GM19438 (cell line): ENCODE data around the gene ZNF613.
"Not testable (repeated sequence)": the region's sequence is repeated elsewhere in the genome, so short reads cannot be mapped to it uniquely, and the experiment has no call there.

ENCODE experiments used
- ATAC-seq: cut with Tn5 transposase; IDR thresholded peaks from one replicate; pipeline ENCODE4 v1.9.1; 2021; ENCODE audit warnings: low read depth; ENCODE audit not compliant: unreplicated experiment

The ZNF613 gene

GRCh38 chr19:51926784-51927741 lies at the start of gene ZNF613:
Gene ZNF613 (plus strand): TSS chr19:51927472. CDS start chr19:51936221, 8,749 bp downstream.
- peak; percentile 82 for ATAC-seq

DNA sequence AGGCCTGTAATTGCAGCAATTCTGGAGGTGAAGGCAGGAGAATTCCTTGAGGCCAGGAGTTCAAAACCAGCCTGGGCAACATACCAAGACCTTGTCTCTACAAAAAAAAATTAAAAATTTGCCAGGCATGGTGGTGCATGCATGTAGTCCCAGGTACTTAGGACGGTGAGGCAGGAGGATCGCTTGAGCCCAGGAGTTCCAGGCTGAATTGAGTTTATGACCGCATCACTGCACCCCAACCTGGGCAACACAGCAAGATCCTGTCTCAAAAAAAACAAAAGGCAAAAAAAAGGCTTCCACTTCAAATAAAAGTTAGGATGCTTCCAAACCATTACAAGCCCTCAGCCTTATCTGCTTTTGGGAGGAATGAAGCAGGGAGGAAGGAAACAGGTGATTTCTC lies 44.8 kb upstream of the ZNF613 start:
- ATAC-seq = no peak

- no peak for ATAC-seq
These were observed 42.6 kb upstream of the ZNF613 start for GRCh38 chr19:51884713-51885112.

DNA sequence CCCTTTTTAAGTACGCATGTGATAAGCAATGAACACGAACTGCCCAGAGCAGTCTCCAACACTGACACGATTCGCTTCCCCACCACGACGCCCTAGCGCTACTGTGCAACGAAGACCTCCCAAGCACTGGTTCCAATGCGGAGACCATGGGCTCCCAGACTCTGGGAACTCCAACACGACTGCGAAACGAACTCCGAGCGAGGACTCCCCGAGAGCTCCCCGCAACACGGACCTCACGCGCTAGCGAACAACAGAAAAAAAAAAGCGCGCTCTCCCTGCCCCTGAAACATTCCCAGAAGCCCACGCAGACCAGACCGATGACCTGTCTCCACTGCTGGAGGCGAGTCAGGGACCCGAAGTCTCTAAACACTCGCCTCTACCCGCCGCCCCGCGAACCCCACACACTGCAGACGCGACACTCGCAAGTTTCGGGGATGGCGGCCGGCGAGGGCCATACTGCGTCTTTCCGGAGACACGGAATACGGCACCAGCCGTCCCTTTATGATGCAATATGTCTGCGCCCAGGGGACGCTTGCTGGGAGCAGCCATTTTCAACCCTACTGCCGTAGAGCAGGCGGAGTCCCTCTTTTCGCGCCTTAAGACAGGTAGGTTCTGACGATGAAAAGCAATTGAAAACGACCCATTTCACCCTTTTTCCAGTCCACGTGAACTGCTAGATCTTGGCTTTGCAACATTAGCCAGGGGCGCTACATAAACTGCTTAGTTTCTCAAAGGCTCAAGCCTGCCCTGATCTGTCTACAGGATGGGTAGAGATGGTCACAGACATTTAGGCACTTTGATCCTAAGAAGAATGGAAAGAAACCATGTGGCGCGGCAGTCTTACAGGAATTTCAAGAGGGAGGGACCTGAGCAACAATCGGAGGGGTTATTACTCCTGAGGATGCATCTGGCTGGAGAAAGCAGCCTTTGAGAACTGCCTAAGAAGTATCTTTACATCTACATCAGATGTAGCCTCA lies 39.5 kb upstream of the ZNF613 start, which contains the start of gene ZNF577:
ZNF577 (minus strand) TSS at position 430 of the 977 bp plus-strand sequence. CDS start 7,569 bp downstream, outside the sequence.
- ATAC-seq = no peak

GRCh38 chr19:51889934-51890333 lies 37.3 kb upstream of the ZNF613 start:
- ATAC-seq = no peak

DNA sequence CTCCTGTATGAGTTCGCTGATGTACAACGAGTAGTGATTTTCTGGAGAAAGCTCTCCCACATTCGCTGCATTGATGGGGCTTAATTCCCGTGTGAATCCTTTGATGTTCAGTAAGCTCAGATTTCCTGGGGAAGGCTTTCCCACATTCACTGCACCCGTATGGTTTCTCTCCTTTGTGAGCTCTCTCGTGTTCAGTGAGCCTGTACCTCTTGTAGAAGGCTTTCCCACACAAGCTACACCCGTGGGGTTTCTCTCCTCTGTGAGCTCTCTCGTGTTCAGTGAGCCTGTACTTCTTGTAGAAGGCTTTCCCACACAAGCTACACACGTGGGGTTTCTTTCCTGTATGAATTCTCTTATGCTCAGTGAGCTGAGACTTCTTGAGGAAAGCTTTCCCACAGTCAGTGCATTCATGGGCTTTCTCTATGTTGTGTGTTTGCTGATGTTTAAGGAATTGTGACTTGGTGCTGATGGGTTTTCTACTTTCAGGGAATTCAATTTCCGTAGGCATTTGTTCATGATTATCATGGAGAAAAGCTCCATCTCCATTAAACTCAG lies 36.0 kb upstream of the ZNF613 start:
- ATAC-seq = no peak

DNA sequence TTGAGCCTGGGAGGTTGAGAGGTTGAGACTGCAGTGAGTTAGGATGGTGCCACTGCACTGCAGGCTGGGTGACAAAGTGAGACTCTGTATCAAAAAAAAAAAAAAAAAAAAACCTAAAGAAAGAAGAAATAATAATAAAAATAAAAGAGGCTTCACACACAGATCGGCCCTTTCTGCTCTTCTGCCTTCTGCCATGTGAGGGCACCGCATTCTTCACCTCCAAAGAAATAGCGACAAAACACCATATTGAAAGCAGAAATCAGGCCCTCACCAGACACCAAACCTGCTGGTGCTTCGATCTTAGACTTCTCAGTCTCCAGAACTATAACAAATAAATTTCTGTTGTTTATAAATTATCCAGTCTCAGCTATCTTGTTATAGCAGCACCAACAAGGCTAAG lies 25.4 kb upstream of the ZNF613 start:
- no peak for ATAC-seq

DNA sequence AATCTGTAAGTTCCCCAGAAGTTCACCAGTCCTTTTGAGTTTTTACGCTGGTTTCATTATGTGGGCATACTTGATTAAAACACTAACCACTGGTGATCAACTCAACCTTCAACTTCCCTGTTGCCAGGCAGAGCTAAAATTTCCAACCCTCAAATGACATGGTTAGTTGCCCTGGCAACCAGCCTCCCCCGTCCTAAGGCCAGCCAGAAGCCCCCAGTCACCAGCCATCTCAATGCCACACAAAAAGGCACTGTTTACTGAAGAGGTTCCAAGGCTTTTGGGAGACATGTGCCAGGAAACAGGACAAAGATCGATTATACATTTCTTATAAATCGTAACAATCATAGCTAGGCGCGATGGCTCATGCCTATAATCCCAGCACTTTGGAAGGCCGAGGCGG lies 24.1 kb upstream of the ZNF613 start:
- ATAC-seq = no peak

DNA sequence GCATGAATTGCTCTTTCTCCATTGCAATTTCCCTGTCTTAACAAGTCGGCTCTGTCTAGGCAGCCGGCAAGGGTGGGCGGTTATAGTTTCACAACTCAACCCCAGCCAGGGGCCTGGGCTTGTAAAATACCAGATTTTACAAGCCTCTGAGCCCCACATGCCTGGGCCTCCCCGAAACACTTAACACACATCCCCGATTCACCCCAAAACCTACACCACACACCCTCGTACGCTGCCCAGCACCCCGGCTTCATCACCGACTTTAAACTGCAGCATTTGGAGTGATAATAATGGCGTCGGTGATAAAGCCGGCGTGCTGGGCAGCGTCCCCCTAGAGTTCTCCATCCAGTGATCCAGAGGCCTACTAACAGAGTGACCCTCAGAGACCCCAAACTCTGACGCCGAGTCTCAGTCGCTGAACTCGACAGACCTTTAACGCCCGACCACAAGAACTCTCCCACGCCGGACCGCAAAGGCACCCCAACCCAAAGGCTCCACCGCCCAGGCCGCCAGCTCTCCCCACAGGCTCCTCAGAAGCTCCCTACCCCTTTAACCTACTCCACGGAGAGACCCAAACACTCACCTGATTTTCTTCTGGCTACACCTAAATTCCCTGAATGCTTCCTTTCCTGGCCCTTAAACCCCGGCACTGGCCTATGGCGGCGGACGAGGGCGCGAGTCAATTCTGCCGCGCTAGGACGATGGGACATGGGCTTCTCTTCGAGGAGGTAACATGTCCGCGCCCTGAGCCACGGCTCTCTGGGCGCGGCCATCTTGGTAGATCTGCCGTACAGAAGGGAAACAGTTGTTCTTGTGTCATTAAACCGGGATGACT lies 22.7 kb upstream of the ZNF613 start, which contains the start of gene ZNF649:
ZNF649 (minus strand) TSS at position 687 of the 835 bp plus-strand sequence. CDS start 4,910 bp downstream, outside the sequence.
- ATAC-seq = peak; percentile 84

- ATAC-seq = no peak
These were observed 22.1 kb upstream of the ZNF613 start for GRCh38 chr19:51905206-51905605.

GRCh38 chr19:51905639-51906038 lies 21.6 kb upstream of the ZNF613 start:
- not testable (repeated sequence) for ATAC-seq

DNA sequence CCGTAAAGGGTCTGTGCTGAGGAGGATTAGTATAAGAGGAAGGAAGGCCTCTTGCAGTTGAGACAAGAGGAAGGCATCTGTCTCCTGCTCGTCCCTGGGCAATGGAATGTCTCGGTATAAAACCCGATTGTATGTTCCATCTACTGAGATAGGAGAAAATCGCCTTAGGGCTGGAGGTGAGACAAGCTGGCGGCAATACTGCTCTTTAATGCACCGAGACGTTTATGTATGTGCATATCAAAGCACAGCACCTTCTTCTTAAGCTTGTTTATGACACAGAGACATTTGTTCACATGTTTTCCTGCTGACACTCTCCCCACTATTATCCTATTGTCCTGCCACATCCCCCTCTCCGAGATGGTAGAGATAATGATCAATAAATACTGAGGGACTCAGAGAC lies 21.2 kb upstream of the ZNF613 start:
- ATAC-seq = not testable (repeated sequence)

GRCh38 chr19:51907981-51908380 lies 19.3 kb upstream of the ZNF613 start:
- ATAC-seq = not testable (repeated sequence)

DNA sequence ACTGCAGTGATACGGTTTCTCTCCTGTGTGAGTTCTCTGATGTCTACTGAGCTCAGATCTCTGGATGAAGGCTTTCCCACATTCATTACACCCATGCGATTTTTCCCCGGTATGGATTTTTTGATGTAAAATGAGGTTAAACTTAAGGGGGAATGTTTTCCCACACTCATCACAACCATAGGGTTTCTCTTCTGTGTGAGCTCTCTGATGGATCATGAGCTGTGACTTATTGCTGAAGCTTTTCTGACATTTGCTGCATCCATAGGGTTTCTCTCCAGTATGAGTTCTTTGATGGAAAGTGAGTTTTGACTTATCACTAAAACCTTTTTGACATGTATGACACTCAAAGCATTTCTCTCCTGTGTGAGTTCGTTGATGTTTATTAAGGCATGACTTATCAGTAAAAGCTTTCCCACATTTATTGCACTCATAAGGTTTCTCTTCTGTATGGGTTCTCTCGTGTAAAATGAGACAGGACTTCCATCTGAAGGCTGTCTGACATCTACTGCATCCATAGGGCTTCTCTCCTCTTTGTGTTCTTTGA lies 11.9 kb upstream of the ZNF613 start:
- ATAC-seq = no peak

- ATAC-seq = no peak
These were observed 11.1 kb upstream of the ZNF613 start for GRCh38 chr19:51916167-51916566.

GRCh38 chr19:51919606-51920005 lies 7.7 kb upstream of the ZNF613 start:
- no peak for ATAC-seq

DNA sequence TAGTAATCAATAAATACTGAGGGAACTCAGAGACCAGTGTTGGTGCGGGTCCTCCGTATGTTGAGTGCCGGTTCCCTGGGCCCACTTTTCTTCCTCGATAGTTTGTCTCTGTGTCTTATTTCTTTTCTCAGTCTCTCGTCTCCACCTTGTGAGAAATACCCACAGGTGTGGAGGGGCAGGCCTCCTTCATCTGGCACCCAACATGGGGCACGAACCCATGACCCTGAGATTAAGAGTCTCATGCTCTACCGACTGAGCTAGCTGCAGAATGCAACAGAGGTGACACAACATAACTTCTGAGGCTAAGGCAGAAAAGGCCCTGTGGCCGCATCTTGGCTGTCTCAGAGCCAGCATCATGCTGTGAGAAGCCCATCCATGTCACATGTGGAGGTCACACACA lies 5.3 kb upstream of the ZNF613 start:
- no peak for ATAC-seq

DNA sequence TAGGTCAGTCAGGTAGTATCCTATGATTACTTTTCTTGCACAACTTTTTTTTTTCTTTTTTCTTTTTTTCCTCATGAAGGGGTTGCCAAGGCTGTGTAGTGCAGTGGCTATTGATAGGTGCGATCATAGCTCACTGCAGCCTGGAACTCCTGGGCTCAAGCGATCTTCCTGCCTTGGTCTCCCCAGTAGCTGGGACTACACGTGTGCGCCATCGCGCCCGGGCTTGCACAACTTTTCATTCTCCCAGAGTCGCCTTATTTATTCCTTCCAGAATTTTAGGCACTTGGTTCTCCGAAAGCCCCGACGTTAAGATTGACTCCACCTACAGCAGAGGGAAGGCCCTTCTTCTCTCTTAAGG lies 867 bp upstream of the ZNF613 start:
- ATAC-seq = no peak

DNA sequence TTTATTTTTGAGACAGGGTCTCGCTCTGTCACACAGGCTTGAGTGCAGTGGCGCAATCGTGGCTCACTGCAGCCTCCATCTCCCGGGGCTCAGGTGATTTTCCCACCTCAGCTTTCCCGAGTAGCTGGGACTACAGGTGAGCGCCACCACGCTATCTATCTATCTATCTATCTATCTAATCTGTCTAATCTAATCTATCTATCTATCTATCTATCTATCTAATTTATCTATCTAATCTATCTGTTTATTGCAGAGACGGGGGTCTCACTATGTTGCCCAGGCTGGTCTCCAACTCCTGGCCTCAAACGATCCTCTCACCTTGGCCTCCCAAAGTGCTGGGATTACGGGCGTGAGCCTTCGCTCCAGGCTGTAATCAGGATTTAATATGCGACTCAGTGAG lies 587 bp downstream of the ZNF613 start:
- no peak for ATAC-seq
